NCI-H2107 treated with DMSO at 0.1 percent for 48 hours (cell line): Measurements from ENCODE around the gene FGF2.
"Not testable (repeated sequence)": the region's sequence is repeated elsewhere in the genome, so short reads cannot be mapped to it uniquely, and the experiment has no call there.

ENCODE experiments used
- DNase-seq: peaks from one replicate; lab custom pipeline; 2025; ENCODE audit not compliant: unreplicated experiment; lab: John Stamatoyannopoulos, UW

The FGF2 gene

GRCh38 chr4:122812823-122813222, 13.8 kb upstream of the FGF2 start:
- not testable (repeated sequence) for DNase-seq

DNA sequence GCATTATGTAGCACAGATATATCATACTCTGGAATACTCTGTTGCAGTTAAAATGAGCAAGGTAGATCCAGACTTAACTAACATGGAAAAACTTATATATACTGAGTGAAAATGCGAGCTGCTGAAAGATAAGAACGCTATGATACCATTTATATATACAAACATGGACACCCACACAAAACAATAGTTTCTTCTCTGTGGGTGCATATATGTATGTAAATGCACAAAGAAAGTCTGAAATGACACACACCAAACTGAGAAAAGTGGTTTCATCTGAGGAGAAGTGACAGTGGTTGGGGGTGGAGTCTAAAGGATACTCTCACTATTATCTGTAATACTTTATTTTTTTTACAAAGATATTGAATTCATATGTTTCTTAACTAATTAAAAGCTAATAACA, 12.2 kb upstream of the FGF2 start:
- no peak for DNase-seq

GRCh38 chr4:122815248-122815647, 11.4 kb upstream of the FGF2 start:
- no peak for DNase-seq

GRCh38 chr4:122816476-122816875, 10.2 kb upstream of the FGF2 start:
- DNase-seq: no peak

- no peak for DNase-seq
These were observed 6.8 kb upstream of the FGF2 start for GRCh38 chr4:122819708-122820449.

DNA sequence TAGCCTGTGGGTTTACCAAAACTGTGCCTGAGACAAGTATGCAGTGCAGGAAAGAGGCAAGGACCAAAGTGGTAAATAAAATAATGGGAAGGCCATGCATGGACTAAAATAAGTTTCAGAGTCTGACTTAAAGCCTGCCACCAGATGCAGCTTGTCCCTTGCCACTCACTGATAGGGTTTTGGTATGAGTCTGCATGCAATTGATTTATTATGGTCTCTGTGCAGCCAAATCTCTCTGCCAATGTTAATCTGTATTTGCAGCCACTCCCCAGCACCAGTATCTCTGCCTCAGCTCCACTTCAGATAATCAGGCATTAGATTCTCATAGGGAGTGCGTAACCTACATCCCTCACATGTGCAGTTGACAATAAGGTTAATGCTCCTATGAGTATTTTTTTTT, 5.5 kb upstream of the FGF2 start:
- no peak for DNase-seq

- no peak for DNase-seq
These were observed 4.2 kb upstream of the FGF2 start for GRCh38 chr4:122822466-122822865.

GRCh38 chr4:122823476-122823875, 3.2 kb upstream of the FGF2 start:
- DNase-seq: no peak

DNA sequence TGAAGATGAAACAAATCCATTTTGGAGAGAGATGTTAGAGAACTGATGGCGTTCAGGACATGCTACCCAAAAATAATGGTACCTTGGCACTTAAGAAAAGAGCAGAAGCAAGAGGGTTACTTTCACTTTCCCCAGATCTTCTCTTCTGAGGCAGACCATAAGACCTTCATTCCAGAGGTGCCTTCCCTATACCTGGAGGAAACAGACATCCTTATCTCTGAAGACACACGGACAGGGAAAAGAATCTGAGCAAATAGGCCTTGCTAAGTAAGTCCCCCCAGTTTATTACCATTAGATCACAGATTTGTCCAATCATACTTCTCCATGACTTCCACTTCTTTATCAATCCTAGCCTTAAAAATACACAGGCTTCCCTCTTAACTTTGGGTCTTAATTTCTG, 2.0 kb upstream of the FGF2 start:
- no peak for DNase-seq

GRCh38 chr4:122826079-122826527, 528 bp upstream of the FGF2 start:
- no peak for DNase-seq

DNA sequence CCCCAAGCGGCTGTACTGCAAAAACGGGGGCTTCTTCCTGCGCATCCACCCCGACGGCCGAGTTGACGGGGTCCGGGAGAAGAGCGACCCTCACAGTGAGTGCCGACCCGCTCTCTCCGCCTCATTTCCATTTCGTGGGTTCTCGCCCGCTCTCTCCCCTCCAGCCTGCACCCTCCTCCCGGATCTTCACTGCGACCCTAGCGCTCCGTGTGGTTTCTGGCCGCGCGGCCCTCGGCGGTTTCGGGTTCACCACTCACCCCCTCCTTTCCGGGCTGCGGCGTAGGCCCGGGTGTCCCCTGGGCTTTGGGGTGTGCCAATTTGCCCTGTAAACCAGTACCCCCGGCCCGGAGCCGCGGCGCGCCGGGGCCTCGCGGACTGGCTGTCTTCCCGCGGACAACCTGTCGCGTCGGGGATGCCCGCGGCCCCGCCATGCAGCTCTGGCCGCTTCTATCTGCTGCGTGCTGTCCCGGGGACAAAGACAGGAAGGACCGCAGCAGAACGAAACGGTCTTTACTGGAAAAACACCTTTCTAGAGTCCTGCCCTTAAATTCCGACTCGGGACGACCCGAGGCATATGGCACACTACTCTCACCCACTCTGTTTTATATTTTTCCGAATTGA, 737 bp downstream of the FGF2 start:
- no peak for DNase-seq

DNA sequence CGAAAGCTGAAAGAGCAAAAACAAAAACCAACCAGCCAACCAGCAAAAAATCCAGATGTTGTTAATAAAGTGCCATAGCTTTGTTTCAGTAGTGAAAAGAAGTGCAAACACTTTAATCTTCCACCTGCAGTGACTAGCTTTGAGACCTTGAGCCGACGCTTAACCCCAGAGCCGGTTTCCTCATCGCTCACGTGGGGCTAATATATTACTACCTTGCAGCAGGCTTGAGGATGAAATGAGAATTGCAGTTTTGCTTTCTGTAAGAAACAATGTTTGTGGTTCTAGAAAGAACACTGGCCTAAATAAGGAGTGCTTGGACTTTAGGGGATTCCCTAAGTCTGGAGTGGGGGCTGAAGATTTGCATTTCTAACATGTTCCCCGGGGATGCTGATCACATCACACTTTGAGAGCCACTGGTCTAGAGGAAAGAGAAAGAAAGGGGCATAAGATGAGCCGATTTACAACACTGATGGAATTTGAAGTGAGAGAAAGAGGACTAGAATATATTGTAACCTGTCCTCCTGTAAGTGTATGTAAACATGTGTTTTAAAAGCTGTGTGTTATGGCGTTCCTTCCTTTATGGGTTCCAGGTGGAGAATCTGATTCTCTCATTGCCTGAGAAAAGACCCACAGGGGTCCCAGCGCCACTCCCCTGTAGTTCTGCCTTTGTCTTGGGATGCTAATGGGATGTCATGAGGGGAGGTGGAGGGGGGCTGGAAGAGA, 1.4 kb downstream of the FGF2 start:
- no peak for DNase-seq

DNA sequence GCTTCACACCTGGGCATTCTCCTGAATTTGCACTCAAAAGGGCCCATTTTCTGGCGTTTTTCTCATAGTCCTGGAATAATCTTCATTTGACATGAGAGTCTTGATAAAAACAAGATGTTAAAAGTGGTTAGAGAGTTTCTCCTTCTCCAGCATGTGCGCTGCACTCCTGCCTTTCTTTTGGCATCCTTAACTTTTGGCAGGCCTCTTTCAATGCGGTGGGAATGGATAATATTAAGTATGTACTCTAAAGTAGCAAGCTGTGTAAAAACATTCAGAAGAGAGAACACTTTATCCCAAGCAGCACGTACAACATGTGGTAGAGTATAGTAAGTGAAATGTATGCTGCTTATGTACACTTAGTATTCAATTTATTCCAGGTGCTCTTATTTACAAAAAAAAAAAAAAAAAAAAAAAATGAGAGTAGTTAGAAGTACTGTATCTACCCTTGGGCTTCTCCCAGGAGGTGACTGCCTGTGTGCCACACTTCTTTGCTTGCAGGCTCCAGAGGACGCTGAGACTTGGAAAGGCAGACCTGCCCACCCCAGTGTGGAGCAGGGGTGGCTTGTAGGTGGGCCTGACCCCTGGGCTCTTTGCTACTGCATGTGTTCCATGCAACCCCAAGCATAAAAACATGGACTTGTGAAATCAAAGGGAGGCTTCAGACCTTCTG, 3.9 kb downstream of the FGF2 start:
- DNase-seq: no peak

DNA sequence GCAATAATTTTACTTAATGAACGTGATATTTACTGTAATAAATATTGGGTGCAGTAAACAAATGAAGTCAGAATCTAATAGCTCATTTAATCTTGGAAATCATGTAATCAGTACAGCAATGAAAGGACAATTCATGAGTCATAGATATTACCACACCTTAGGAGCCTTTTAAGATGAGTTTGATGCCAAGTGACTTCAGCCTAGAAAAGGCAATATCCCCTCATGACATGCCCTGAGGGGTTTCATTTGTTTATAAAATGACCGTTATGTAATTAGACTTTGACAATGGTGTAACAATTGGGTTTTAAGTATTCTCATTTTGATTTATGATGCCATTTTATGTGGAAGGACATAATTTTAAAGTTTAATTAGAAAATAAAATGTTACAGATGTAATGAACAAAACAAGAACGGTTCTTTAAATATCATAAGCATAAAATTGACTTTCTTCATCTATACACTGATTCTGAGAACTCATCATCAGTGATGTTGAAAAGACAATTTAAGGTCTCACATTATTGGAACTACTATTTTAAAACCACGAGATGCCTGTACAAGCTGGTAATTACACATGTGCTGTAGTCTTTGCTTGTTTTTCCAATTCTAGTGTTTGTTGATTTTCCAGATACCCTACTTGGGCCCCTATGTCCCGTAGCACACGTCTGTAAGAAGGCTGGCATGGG, 5.0 kb downstream of the FGF2 start:
- no peak for DNase-seq

DNA sequence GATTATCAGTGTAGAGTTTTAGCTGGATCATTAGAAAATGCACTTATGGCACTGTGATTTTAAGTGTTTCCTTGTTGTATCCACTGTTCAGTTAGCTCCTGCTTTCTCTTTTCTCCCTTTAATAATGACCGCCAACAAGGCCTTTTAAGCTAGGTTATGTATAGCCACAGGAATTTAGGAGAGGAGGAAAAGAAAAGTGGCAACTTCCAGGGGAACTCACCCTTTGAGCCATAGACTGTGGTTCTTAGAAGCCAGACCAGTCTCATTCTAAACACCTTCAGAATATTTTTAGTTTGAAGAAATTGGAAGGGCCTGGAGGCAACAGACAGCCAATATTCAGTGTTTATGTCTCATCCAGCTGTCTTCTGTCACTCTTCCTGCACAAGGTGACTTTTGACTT, 6.1 kb downstream of the FGF2 start:
- no peak for DNase-seq

- no peak for DNase-seq
These were observed 7.4 kb downstream of the FGF2 start for GRCh38 chr4:122833999-122834398.

DNA sequence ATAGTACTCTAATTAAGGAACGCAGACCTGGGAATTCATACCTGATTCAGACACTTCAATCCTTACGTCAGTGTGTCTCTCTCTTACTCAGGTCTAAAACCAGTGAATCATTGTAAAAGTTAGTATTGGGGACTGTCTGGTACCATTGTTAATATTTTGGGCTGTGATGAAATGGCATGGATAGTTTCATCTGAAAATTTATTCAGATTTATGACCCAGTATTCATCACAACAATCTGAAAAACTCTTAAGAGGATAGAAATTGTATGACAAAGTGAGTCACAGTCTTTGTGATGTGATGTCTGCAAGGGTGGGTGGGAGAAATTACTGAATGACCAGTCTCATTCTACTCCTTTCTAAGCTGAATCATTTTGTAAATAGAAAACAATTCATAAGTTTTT, 10.3 kb downstream of the FGF2 start:
- no peak for DNase-seq

DNA sequence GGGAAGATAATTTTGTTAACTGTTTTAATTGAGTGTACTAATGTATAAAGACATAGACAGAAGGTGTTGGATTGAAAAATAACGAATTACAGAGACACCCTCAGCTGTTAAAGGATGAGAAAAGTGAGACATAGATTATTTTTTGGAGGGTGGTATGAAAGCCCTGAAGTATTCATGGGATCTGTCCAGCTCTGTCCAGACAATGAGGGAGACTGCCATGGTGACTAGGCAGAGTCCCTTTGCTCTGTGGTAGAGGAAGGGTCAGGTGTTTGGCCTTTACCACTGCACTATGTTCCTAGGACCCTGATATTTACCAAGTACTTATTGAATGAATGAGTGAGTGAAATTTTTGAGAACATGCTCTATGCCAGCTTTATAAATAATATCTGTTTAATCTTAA, 11.4 kb downstream of the FGF2 start:
- DNase-seq: no peak

DNA sequence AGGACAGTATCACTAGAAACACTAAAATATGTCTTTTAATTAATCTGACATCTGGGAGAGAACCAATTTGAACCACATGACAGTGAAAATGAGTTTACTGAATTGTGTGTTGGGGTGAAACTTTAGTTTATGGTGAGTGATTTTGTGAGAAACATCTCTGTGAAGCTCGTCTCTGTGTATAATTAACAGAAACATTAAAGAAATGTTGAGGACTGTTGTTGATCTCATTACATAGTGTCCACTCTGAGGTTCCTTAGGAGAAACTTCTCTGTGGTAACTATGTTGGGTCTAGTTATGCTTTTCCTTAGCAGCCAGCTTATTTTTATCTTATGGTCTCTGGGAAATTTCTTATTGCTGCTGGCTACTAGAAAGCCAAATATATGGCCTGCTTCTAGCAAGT, 15.8 kb downstream of the FGF2 start:
- DNase-seq: no peak

- DNase-seq: no peak
These were observed 16.4 kb downstream of the FGF2 start for GRCh38 chr4:122842984-122843531.

DNA sequence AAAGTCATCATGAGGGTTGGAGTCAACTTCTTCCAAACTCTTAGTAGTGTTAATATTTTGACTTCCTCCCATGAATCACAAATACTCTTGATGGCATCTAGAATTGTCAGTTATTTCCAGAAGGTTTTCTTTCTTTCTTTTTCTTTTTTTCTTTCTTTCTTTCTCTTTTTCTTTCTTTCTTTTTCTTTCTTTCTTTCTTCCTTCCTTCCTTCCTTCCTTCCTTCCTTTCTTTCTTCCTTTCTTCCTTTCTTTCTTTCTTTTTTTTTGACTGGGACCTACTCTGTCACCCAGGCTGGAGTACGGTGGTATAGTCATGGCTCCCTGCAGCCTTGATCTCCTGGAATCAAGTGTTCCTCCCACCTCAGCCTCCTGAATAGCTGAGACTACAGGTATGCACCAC, 17.8 kb downstream of the FGF2 start:
- DNase-seq: not testable (repeated sequence)
